Measurements from ENCODE around the gene TENT4B. TPM values are rescaled to one million over a fixed set of nuclear protein-coding genes. Genes with fewer than 3 reads are reported as not detected.

Gene TENT4B
- total RNA-seq, 1 donor, result 12.5 TPM

GRCh38 chr16:50224286-50224685 lies 71.2 kb downstream of the TENT4B start:
- DNase-seq (ENCODE audit: low read depth), result no peak
- no peak overlapping the region for H3K4me3 ChIP-seq (ENCODE audit: low read depth, low read length)
- no peak for TF ChIP-seq CTCF (IDR thresholded peaks at IDR 0.05; ENCODE audit: insufficient read depth, low read depth, low read length)

- H3K4me3 ChIP-seq (ENCODE audit: low read depth, low read length), result no peak overlapping the region
- no peak for DNase-seq (ENCODE audit: low read depth)
- TF ChIP-seq CTCF (IDR thresholded peaks at IDR 0.05; ENCODE audit: insufficient read depth, low read depth, low read length), result no peak
These were observed 74.0 kb downstream of the TENT4B start for GRCh38 chr16:50227120-50227519.

- H3K4me3 ChIP-seq (ENCODE audit: low read depth, low read length), result no peak overlapping the region
- DNase-seq (ENCODE audit: low read depth), result no peak
- TF ChIP-seq CTCF (IDR thresholded peaks at IDR 0.05; ENCODE audit: insufficient read depth, low read depth, low read length), result no peak
These were observed 74.6 kb downstream of the TENT4B start for GRCh38 chr16:50227665-50228064.

GRCh38 chr16:50228364-50228868 lies 75.3 kb downstream of the TENT4B start:
- H3K4me3 ChIP-seq (ENCODE audit: low read depth, low read length), result no peak overlapping the region
- no peak for DNase-seq (ENCODE audit: low read depth)
- no peak for TF ChIP-seq CTCF (IDR thresholded peaks at IDR 0.05; ENCODE audit: insufficient read depth, low read depth, low read length)

GRCh38 chr16:50229149-50229726 lies 76.1 kb downstream of the TENT4B start:
- TF ChIP-seq CTCF (IDR thresholded peaks at IDR 0.05; ENCODE audit: insufficient read depth, low read depth, low read length), result no peak
- no peak overlapping the region for H3K4me3 ChIP-seq (ENCODE audit: low read depth, low read length)
- no peak for DNase-seq (ENCODE audit: low read depth)

- no peak for DNase-seq (ENCODE audit: low read depth)
- TF ChIP-seq CTCF (IDR thresholded peaks at IDR 0.05; ENCODE audit: insufficient read depth, low read depth, low read length), result no peak
- H3K4me3 ChIP-seq (ENCODE audit: low read depth, low read length), result no peak overlapping the region
These were observed 81.9 kb downstream of the TENT4B start for GRCh38 chr16:50234771-50235556.

Measured in fibroblast of villous mesenchyme (primary cell).